DND-41 (cell line): ENCODE data around the gene SDHAF3.
"Not testable (repeated sequence)": the region's sequence is repeated elsewhere in the genome, so short reads cannot be mapped to it uniquely, and the experiment has no call there.

ENCODE experiments used
- ATAC-seq: fragments of 200-7000 bp; cut with Tn5 transposase; 3 replicates; pipeline ENCODE4 v1.9.1; 2021; ENCODE audit warnings: low read depth; ENCODE audit not compliant: insufficient read depth
- DNase-seq: peaks from one replicate; pipeline ENCODE4 v3.0.0-alpha.2; 2020
- H2AFZ ChIP-seq: 2 replicates; pipeline ENCODE4 v1.6.0; 2012; ENCODE audit warnings: low read depth, low read length
- H3K27ac ChIP-seq: 2 replicates; pipeline ENCODE4 v1.5.1; 2012; ENCODE audit warnings: low read length, inconsistent platforms
- H3K27me3 ChIP-seq: fragments of 200-600 bp; sonication (generic); 2 replicates; pipeline ENCODE4 v1.6.0; 2012; ENCODE audit warnings: low read length, mild to moderate bottlenecking, inconsistent platforms; ENCODE audit not compliant: insufficient read depth, poor library complexity
- H3K36me3 ChIP-seq: 2 replicates; pipeline ENCODE4 v1.5.1; 2012; ENCODE audit warnings: low read length, inconsistent platforms; ENCODE audit not compliant: insufficient read depth
- H3K4me1 ChIP-seq: 2 replicates; pipeline ENCODE4 v1.5.1; 2012; ENCODE audit warnings: mild to moderate bottlenecking, low read length; ENCODE audit not compliant: insufficient read depth
- H3K4me2 ChIP-seq: 2 replicates; pipeline ENCODE4 v1.6.0; 2012; ENCODE audit warnings: mild to moderate bottlenecking, moderate library complexity, low read length, inconsistent platforms; ENCODE audit not compliant: insufficient read depth
- H3K4me3 ChIP-seq, 2 experiments: fragments of 200-600 bp in 1 of 2; shearing (Covaris generic) in 1 of 2; 2 replicates each; pipeline ENCODE4 v1.5.1; 2012 to 2016; ENCODE audit warnings: inconsistent platforms in 2 of 2, low read length in 2 of 2, mild to moderate bottlenecking in 2 of 2, low read depth in 1 of 2, moderate library complexity in 1 of 2
- H3K79me2 ChIP-seq: 2 replicates; pipeline ENCODE4 v1.6.0; 2012; ENCODE audit warnings: low read length, inconsistent platforms; ENCODE audit not compliant: insufficient read depth
- H3K9ac ChIP-seq: 2 replicates; pipeline ENCODE4 v1.6.0; 2012; ENCODE audit warnings: low read depth, mild to moderate bottlenecking, inconsistent platforms, low read length, moderate library complexity
- H3K9me3 ChIP-seq: 2 replicates; pipeline ENCODE4 v1.5.1; 2012; ENCODE audit warnings: low read length, moderate library complexity, mild to moderate bottlenecking, inconsistent platforms; ENCODE audit not compliant: insufficient read depth, severe bottlenecking
- H4K20me1 ChIP-seq: 2 replicates; pipeline ENCODE4 v1.6.0; 2012; ENCODE audit warnings: low read length; ENCODE audit not compliant: insufficient read depth
- CTCF ChIP-seq: IDR thresholded peaks from 2 replicates; pipeline ENCODE4 v1.5.1; 2012; ENCODE audit warnings: borderline replicate concordance, low read length, moderate library complexity, mild to moderate bottlenecking; ENCODE audit not compliant: poor library complexity, severe bottlenecking; ENCODE audit errors: extremely low read depth
- EZH2 ChIP-seq: IDR thresholded peaks from 3 replicates; pipeline ENCODE4 v1.6.1; 2012; ENCODE audit warnings: borderline replicate concordance, low read depth, mild to moderate bottlenecking, moderate library complexity, low read length, inconsistent platforms; ENCODE audit not compliant: severe bottlenecking

SDHAF3 gene

DNA sequence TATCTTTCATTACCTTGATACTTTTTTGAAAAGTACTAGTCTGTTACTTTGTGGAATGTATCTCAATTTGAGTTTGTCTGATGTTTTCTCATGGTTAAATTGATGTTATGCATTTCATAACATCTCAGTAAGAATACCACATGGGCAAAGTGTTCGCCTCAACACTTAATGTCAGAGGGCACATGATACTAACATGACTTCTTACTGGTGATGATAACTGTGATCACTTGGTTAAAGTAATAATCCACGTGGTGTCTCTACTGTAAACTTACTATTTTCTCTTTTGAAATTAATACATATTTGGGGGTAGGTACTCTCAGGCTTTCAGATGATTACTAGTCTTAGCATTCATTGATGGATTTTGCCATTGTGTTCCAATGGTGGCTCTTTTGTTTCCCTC, 2.2 kb downstream of the SDHAF3 start:
- no peak overlapping the region for H3K9ac ChIP-seq
- TF ChIP-seq CTCF (no peak), EZH2 (no peak)

GRCh38 chr7:97120713-97121457, 3.4 kb downstream of the SDHAF3 start:
- no peaks in the 10 kb centered on the region for H4K20me1 ChIP-seq
- H3K4me2 ChIP-seq = no peak overlapping the region; the same call in 1 of the 2 replicates
- no peak overlapping the region for H3K4me3 ChIP-seq

More for the DNA sequence above, 2.2 kb downstream of the SDHAF3 start:
- DNase-seq (no peak), ATAC-seq (no peak)
- Histone ChIP-seq H3K4me1 (peaks cover 23% of the 10 kb centered on the region), H3K4me2 (peak overlapping the region; percentile 50; the same call in 1 of the 2 replicates), H3K36me3 (no peaks in the 10 kb centered on the region), H4K20me1 (no peaks in the 10 kb centered on the region), H3K27me3 (no peaks in the 10 kb centered on the region), H3K27ac (no peak overlapping the region), H3K4me3 (peak overlapping the region in 1 of 2 experiments; percentile 67; a peak in 2 of 4 replicates), H2AFZ (no peak overlapping the region), H3K79me2 (peaks cover 41% of the 10 kb centered on the region), H3K9me3 (peaks cover 5% of the 10 kb centered on the region)

GRCh38 chr7:97123115-97123514, 5.6 kb downstream of the SDHAF3 start:
- peaks cover 53% of the 10 kb centered on the region for H3K79me2 ChIP-seq

More at GRCh38 chr7:97120713-97121457, 3.4 kb downstream of the SDHAF3 start:
- DNase-seq (no peak), ATAC-seq (no peak)
- H3K36me3 ChIP-seq = no peaks in the 10 kb centered on the region
- no peak overlapping the region for H3K27ac ChIP-seq
- peaks cover 44% of the 10 kb centered on the region for H3K79me2 ChIP-seq
- peaks cover 23% of the 10 kb centered on the region for H3K4me1 ChIP-seq
- H3K9ac ChIP-seq = no peak overlapping the region
- H2AFZ ChIP-seq = no peak overlapping the region
- peaks cover 5% of the 10 kb centered on the region for H3K9me3 ChIP-seq
- TF ChIP-seq CTCF (no peak), EZH2 (no peak)
- H3K27me3 ChIP-seq = no peaks in the 10 kb centered on the region

DNA sequence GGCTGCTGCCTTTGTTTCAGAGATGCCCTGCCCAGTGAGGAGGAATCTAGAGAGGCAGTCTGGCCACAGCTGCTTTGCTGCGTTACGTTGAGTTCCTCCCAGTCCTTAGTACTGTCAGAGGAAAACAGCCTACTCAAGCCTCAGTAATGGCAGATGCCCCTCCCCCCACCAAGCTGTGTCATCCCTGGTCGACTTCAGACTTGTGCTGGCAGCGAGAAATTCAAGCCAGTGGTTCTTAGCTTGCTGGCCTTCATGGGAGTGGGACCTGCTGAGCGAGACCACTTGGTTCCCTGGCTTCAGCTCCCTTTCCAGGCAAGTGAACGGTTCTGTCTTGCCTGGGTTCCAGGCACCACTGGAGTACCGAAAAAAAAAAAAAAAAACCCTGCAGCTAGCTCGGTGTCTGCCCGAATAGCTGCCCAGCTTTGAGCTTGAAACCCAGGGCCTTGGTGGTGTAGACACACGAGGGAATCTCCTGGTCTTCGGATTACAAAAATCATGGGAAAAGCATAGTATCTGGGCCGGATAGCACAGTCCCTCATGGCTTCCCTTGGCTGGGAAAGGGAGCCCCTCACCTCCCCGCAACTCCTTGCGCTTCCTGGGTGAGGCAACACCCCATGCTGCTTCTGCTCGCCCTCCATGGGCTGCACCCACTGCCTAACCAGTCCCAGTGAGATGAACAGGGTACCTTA, 9.1 kb downstream of the SDHAF3 start:
- no peaks in the 10 kb centered on the region for H3K36me3 ChIP-seq
- peaks cover 32% of the 10 kb centered on the region; the same call in 1 of the 2 replicates for H3K79me2 ChIP-seq
- no peak overlapping the region for H2AFZ ChIP-seq
- no peak overlapping the region for H3K4me2 ChIP-seq
- H3K4me1 ChIP-seq = no peaks in the 10 kb centered on the region
- TF ChIP-seq CTCF (no peak), EZH2 (no peak)
- H3K9ac ChIP-seq = no peak overlapping the region
- no peaks in the 10 kb centered on the region for H3K9me3 ChIP-seq
- no peak for DNase-seq
- no peak overlapping the region for H3K27ac ChIP-seq
- no peak overlapping the region for H3K4me3 ChIP-seq
- H4K20me1 ChIP-seq = peaks cover 3% of the 10 kb centered on the region; the same call in 1 of the 2 replicates
- no peak for ATAC-seq
- H3K27me3 ChIP-seq = no peaks in the 10 kb centered on the region

More at GRCh38 chr7:97123115-97123514, 5.6 kb downstream of the SDHAF3 start:
- DNase-seq, H2AFZ ChIP-seq, H3K27ac ChIP-seq, H4K20me1 ChIP-seq, H3K27me3 ChIP-seq, H3K4me3 ChIP-seq, H3K9ac ChIP-seq, H3K4me2 ChIP-seq, H3K9me3 ChIP-seq, ATAC-seq, H3K36me3 ChIP-seq: not testable (repeated sequence)
- H3K4me1 ChIP-seq = peaks cover 15% of the 10 kb centered on the region
